Measurements from ENCODE around the gene VSTM2L.

VSTM2L gene

GRCh38 chr20:37920679-37921322 lies 17.9 kb downstream of the VSTM2L start:
- no peak for DNase-seq

DNA sequence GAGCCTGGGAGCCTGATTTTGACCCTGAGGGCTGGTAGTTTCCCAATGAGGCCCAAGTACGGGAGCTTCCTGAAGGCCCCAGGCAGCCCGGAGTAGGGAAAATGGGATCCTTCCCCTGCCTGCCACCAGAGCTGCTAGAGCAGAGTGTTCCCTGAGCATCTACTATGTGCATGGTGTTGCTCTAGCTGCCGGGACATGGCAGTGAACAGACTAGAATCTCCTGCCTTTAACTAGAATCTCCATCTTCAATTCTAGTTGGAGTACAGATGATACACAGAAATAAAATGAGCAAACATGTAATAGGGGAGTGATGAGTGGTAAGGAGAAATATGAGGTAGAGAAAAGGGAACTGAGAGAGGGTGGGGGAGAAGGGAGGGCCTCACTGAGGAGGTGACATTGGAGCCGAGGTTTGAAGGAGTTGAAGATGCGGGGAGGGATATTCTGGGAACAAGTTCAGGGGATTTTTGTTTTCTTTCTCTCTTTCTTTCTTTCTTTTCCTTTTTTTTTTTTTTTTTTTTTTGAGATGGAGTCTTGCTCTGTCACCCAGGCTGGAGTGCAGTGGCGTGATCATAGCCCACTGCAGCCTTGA lies 18.5 kb downstream of the VSTM2L start:
- no peak for DNase-seq

- DNase-seq = no peak
Measured at GRCh38 chr20:37922016-37922415, 19.1 kb downstream of the VSTM2L start.

GRCh38 chr20:37925265-37926165 lies 22.6 kb downstream of the VSTM2L start:
- DNase-seq = no peak

DNA sequence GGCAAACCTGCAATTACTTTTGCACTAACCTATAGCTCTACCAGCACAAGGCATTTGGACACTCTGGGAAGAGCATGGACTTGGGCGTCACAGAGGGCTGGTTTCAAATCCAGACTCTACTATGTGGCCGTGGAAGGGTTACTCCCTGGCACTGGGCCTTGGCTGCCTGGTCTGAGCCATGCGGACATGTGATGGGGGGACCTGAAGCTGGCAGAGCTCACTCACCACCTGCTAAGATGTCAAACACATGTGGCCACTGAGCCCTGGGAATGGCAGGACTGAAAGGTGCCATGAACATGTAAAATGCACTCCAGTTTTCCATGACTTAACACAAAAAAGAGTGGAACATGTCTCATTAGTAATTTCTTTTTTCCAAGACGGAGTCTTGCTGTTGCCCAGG lies 23.7 kb downstream of the VSTM2L start:
- DNase-seq = no peak

DNA sequence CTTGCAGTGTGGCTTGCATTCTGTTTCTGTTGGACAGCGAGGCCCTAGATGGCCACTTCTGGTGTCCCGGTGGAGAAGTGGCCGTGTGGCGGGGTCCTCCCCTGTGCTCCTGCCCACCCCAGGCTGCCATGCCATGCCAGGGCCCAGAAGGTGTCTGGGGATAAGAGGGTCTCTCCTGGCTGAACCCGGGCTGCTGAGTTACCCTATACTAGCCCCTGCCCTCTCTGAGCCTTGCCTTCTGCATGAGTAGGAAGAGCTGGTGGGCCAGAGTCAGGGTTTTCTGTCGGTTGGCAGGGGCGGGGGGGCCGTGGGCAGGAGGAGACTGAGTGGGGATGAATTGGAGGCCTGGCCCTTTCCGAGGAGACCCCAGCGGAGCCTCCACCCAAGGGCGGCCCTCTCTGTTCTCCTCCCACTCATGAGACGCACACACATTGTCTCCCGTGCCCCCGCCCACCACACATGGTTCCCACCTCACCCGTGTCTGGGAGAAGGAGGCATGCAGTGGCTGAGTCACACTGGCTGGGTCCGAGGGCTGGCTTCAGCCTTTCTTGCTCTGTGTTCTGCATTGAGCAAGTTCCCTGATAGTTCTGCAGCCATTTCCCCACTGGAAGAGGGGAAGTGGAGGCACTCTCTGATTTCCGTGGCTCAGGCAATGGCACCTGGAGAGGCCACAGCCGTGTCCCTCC lies 24.6 kb downstream of the VSTM2L start:
- no peak for DNase-seq

DNA sequence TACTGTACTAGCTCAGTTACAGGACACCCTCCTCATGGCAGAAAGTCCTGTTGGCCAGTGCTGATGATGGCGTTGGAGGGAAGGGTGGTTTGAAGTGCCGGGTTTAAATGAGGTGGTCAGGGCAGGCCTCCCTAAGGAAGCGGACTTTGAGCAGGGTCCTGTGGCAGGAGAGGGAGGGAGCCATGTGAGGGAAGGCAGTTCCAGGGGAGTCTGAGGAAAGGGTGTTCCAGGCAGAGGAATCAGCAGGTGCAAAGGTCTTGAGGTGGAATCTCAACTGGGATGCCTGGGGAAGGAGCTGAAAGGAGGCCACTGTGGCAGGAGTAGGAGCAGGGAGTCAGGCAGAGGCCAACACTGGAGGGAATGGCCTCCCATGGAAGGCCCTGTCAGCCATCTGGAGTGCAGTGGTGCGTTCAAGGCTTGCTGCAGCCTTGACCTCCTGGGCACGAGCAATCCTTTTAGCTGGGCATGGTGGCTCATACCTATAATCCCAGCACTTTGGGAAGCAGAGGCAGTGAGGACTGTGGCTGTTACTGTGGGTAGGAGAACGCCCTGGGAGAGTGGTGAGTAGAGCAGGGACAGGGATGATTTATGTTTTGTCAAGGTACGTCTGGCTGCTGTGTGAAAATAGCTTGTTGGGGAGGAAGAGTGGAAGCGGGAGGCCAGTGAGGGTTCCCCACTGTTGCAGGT lies 26.2 kb downstream of the VSTM2L start:
- no peak for DNase-seq

DNA sequence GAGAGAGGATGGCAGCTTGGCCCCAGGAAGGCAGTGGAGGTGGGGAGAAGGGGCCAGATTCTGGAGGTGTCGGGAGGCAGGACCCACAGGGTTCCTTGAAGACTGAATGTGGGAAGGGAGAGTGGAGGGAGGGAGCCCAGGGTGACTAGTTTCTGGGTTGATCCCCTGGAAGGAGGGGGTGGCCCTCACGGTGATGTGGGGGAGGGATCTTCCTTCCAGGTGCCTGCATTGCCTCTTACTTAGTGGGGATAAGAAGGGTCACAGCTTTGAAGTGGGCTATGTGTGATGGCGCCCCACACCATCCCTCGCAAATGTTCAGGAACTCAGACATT lies 26.7 kb downstream of the VSTM2L start:
- DNase-seq = no peak

- DNase-seq = no peak
Measured at GRCh38 chr20:37931153-37931922, 28.4 kb downstream of the VSTM2L start.

DNA sequence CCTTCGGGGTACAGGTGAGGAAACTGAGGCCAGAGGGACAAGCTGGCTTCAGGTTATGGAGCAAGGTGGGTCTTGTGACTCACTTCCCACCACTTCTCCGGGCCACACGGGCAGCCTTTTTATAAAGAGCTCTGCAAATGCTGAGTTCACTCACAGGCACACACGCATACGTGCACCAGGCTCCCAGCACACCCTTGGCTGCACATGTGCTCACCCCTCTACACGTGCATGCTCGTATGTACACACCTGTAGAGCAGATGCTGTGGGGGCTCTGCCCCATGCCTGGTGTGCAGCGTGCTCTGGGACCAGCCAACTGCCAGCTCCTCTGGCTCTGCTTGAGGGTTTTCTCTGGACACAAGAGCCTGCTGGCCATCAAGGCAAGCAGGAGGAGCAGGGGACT lies 29.1 kb downstream of the VSTM2L start:
- DNase-seq = no peak

DNA sequence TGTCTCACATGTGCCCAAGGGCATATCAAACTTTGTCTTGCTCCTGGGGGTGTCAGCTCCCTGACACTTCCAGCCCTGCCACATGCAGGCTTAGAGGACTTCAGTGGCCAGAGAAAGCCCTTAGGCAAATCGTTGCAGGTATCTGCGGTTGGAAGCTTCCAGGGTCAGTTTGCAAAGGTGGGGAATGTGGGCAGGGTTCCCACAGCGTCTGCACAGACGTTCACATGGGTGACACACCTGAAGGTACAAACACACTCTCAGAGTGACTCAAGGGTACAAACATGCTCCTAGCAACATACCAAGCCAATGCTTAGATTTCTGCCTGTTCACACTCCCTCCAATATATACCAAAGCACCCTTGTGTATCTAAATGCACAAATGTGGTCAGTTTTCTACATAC lies 30.0 kb downstream of the VSTM2L start:
- no peak for DNase-seq

GRCh38 chr20:37933786-37934633 lies 31.1 kb downstream of the VSTM2L start:
- DNase-seq = no peak

DNA sequence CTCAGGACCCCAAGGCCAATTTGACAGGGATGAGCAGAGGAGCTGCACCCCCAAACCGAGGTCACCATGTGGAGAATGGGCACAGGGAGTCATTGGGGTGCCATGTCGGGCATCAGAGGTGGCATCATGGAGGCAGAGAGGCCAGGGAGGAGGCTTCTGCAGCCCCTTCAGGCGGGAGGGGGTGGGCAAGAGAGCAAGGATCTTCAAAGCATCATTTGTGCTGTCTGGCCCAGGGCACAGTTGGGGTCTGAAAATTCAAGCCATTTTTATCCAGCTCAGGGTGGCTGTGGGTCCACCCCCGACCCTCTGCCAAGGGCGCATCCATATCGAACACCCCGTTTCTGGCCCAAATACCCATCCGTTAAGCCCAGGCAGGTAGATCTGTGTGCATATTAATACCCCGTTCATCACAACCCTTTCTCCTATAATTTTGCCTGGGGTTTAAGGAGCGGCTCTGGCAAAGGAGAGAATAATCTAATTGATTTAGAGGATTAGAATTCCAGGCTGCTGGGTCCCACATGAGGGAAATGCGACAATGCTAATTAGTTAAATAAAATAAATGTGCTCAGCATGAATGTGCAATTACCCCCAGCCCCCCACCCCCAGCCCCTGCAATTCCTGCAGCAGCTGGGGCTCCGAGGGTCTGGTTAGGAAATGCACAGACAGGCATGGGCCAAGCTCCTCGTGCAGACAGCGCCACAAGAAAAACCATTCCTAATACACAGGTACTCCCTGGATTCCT lies 31.9 kb downstream of the VSTM2L start:
- no peak for DNase-seq

DNA sequence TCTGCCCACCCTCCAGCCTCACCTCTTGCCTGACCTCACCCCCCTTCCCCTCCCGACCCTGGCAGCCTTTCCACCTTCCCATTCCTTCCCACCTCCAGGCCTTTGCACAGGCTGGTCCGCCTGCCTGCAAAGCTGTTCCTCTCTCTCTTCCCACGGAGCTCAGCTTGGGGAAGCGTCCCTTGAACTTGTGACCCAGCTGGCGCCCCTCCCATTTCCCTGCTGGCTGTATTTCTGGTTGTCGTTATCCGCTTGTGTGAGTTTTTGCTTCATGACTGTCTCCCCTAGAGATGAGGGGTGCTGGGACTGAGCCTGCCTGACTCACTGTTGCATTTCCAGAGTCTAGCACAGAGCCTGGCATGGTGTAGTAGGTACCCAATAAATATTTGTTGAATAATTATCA lies 32.5 kb downstream of the VSTM2L start:
- DNase-seq = no peak

DNA sequence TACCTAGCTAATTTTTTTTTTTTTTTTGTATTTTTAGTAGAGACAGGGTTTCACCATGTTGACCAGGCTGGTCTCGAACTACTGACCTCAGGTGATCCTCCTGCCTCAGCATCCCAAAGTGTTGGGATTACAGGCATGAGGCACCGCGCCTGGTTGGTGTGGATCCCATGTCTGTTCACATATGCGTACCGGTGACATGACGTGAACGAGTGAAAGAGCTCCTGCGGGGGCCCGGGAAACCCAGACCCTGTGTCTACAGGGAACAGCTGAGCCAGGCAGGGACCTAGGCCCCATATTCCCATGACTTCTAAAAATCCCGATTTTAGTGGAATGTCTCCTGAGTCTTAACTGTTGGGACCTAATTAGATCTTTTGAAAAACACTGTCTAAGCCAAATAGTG lies 33.1 kb downstream of the VSTM2L start:
- no peak for DNase-seq

- DNase-seq = no peak
Measured at GRCh38 chr20:37936451-37936850, 33.5 kb downstream of the VSTM2L start.

DNA sequence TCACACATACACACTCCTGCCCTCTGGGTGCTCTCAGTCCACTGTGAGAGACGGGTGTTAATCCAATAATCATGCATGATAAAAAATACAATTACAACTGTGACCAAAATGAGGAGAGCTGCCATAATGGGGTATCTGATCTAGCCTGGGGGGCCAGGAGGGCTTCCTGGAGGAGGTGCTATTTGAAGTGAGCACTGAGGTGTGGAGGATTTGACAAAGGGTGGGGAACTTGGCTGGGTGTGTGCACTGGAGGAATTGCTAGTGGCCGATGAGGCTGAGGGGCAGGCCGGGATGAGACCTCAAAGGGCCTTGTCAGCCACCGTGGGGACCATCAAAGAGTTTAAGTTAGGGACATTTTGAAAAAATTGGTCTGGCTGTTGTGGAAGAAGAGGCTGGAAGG lies 34.8 kb downstream of the VSTM2L start:
- DNase-seq = no peak

DNA sequence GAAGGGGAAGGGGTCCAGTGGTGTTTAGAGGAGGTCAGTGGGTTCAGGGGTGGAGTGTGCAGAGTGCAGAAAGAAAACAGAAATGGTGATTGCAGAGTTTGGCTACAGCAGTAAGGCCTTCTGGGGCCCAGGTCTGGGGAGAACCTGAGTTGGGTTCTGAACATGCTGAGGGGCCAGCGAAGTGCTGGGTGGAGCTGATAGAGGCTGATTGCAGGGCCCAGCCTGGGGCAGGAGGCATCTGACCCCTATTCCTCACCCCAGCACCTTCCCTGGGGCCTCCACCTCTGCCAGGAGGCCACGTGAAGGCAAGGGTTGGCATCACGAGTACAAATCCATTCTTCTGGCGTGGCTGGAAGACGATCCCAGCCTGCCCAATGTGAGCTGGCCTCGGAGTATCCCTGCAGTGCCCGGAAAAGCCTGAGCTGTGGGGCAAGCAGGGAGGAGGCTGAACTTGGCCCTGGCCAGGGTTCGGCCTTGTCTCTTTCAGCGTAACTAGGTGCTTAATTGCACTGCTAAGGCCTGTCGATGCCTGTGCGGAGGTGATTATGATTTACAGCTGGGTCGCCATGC lies 35.3 kb downstream of the VSTM2L start:
- no peak for DNase-seq

DNA sequence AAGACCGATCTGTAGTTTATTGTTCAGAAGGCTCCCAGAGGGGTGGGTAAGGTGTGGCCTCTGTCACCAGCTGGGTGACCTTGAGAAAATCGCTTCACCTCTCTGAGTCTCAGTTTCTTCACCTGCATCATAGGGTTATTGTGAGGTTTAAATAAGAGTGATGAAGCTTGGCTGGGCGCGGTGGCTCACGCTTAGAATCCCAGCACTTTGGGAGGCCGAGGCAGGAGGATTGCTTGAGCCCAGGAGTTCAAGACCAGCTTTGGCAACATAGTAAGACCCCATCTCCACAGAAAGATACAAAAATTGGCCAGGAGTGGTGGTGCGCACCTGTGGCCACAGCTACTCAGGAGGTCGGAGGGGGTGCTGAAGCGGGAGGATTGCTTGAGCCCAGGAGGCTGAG lies 36.0 kb downstream of the VSTM2L start:
- DNase-seq = no peak

Data from CD4-positive, alpha-beta T cell treated with Interleukin-6 for 4 hours (primary cell).